Activated CD4-positive, CD25-positive, alpha-beta regulatory T cell treated with anti-CD3 and anti-CD28 coated beads, Interleukin-2, amount 50 U/mL, for 24 hours (primary cell): ENCODE data around the gene METTL4.
"Not testable (repeated sequence)": the region's sequence is repeated elsewhere in the genome, so short reads cannot be mapped to it uniquely, and the experiment has no call there.

Experiments used
- ATAC-seq, 2 donors: fragments of 150-1000 bp; cut with Tn5 transposase; one replicate each; pipeline ENCODE4 v1.10.0; 2021; ENCODE audit warnings: mild to moderate bottlenecking in 1 of 2, moderate library complexity in 1 of 2

Gene METTL4

GRCh38 chr18:2559249-2559648 lies 12.1 kb downstream of the METTL4 start:
- ATAC-seq, result no peak

- ATAC-seq, result no peak
Measured at GRCh38 chr18:2557536-2557935, 13.8 kb downstream of the METTL4 start.

- ATAC-seq, result no peak
Measured at GRCh38 chr18:2555895-2556294, 15.4 kb downstream of the METTL4 start.

- ATAC-seq, result no peak
Measured at GRCh38 chr18:2554696-2555095, 16.6 kb downstream of the METTL4 start.

- no peak for ATAC-seq
Measured at GRCh38 chr18:2551425-2551824, 19.9 kb downstream of the METTL4 start.

GRCh38 chr18:2549462-2549861 lies 21.8 kb downstream of the METTL4 start:
- no peak for ATAC-seq

- no peak for ATAC-seq
Measured at GRCh38 chr18:2547477-2548087, 23.7 kb downstream of the METTL4 start.

- no peak for ATAC-seq
Measured at GRCh38 chr18:2545155-2545554, 26.1 kb downstream of the METTL4 start.

- ATAC-seq, result peak in 1 of 2 donors; percentile 28
Measured at GRCh38 chr18:2541925-2542563, 29.3 kb downstream of the METTL4 start.

GRCh38 chr18:2540575-2540974 lies 30.7 kb downstream of the METTL4 start:
- no peak for ATAC-seq

GRCh38 chr18:2538844-2539243 lies 32.5 kb downstream of the METTL4 start:
- ATAC-seq, result no peak

- no peak for ATAC-seq
Measured at GRCh38 chr18:2538236-2538635, 33.1 kb downstream of the METTL4 start.

- no peak for ATAC-seq
Measured at GRCh38 chr18:2537296-2537695, 34.0 kb downstream of the METTL4 start.

GRCh38 chr18:2536493-2536892 lies 34.8 kb downstream of the METTL4 start:
- no peak for ATAC-seq

- no peak for ATAC-seq
Measured at GRCh38 chr18:2536063-2536462, 35.2 kb downstream of the METTL4 start.

- no peak for ATAC-seq
Measured at GRCh38 chr18:2535419-2535910, 35.8 kb downstream of the METTL4 start.

GRCh38 chr18:2534906-2535305 lies 36.4 kb downstream of the METTL4 start:
- ATAC-seq, result no peak

GRCh38 chr18:2532797-2533196 lies 38.5 kb downstream of the METTL4 start:
- no peak for ATAC-seq

GRCh38 chr18:2531751-2532150 lies 39.6 kb downstream of the METTL4 start:
- ATAC-seq, result no peak

GRCh38 chr18:2529154-2529553 lies 42.2 kb downstream of the METTL4 start:
- ATAC-seq, result no peak

GRCh38 chr18:2526329-2526728 lies 45.0 kb downstream of the METTL4 start:
- no peak for ATAC-seq

GRCh38 chr18:2524794-2525198 lies 46.5 kb downstream of the METTL4 start:
- ATAC-seq, result not testable (repeated sequence)

- no peak for ATAC-seq
Measured at GRCh38 chr18:2522112-2522511, 49.2 kb downstream of the METTL4 start.

- ATAC-seq, result no peak
Measured at GRCh38 chr18:2518473-2518872, 52.8 kb downstream of the METTL4 start.
